GM23248 (cell line): ENCODE results near the gene HJURP. TPM values are rescaled to one million over a fixed set of nuclear protein-coding genes. Genes with fewer than 3 reads are reported as not detected.

Source experiments
- DNase-seq: peaks from one replicate; pipeline ENCODE4 v3.0.0-alpha.2; 2015
- H2AFZ ChIP-seq: fragments of 200-600 bp; sonication (generic); 2 replicates; pipeline ENCODE4 v1.6.1; 2016; ENCODE audit warnings: antibody characterized with exemption
- H3F3A ChIP-seq: fragments of 200-600 bp; sonication (generic); 2 replicates; pipeline ENCODE4 v1.6.1; 2016; ENCODE audit warnings: mild to moderate bottlenecking, antibody characterized with exemption, mixed run types; ENCODE audit not compliant: insufficient read depth
- H3K27ac ChIP-seq: fragments of 200-600 bp; sonication (generic); 2 replicates; pipeline ENCODE4 v1.5.1; 2016; ENCODE audit warnings: mild to moderate bottlenecking
- H3K27me3 ChIP-seq: fragments of 200-600 bp; sonication (generic); replicated peaks from 2 replicates; pipeline ENCODE4 v1.6.1; 2016; ENCODE audit warnings: mild to moderate bottlenecking; ENCODE audit not compliant: insufficient read depth
- H3K36me3 ChIP-seq: fragments of 200-600 bp; sonication (generic); 2 replicates; pipeline ENCODE4 v1.6.1; 2016; ENCODE audit warnings: low read depth, mild to moderate bottlenecking
- H3K4me1 ChIP-seq: fragments of 200-600 bp; sonication (generic); 2 replicates; pipeline ENCODE4 v1.6.1; 2016; ENCODE audit warnings: mild to moderate bottlenecking; ENCODE audit not compliant: insufficient read depth
- H3K4me2 ChIP-seq: fragments of 200-600 bp; sonication (generic); one replicate; pipeline ENCODE4 v1.6.1; 2016; ENCODE audit warnings: mild to moderate bottlenecking; ENCODE audit not compliant: unreplicated experiment
- H3K4me3 ChIP-seq: fragments of 200-600 bp; sonication (generic); 2 replicates; pipeline ENCODE4 v1.5.1; 2016; ENCODE audit warnings: mild to moderate bottlenecking
- H3K79me2 ChIP-seq: fragments of 200-600 bp; sonication (generic); 2 replicates; pipeline ENCODE4 v1.6.1; 2016; ENCODE audit warnings: mild to moderate bottlenecking; ENCODE audit not compliant: insufficient read depth
- H3K9ac ChIP-seq: fragments of 200-600 bp; sonication (generic); 2 replicates; pipeline ENCODE4 v1.6.1; 2016; ENCODE audit warnings: mild to moderate bottlenecking
- H3K9me2 ChIP-seq: fragments of 200-600 bp; sonication (generic); 2 replicates; pipeline ENCODE4 v1.6.1; 2016; ENCODE audit warnings: mixed run types, mild to moderate bottlenecking, moderate library complexity; ENCODE audit not compliant: insufficient read depth
- H3K9me3 ChIP-seq: fragments of 200-600 bp; sonication (generic); one replicate; pipeline ENCODE4 v1.6.1; 2017; ENCODE audit warnings: low read depth
- H4K20me1 ChIP-seq: fragments of 200-600 bp; sonication (generic); 2 replicates; pipeline ENCODE4 v1.6.0; 2016; ENCODE audit not compliant: insufficient read depth
- EZH2 ChIP-seq: fragments of 200-600 bp; sonication (generic); IDR thresholded peaks from 2 replicates; pipeline ENCODE4 v1.6.1; 2018; ENCODE audit warnings: antibody characterized with exemption, mild to moderate bottlenecking; ENCODE audit not compliant: insufficient read depth, poor library complexity, severe bottlenecking
- EZH2phosphoT487 ChIP-seq: fragments of 200-600 bp; sonication (generic); IDR thresholded peaks from 2 replicates; pipeline ENCODE4 v1.6.1; 2018; ENCODE audit warnings: antibody characterized with exemption, moderate library complexity, mild to moderate bottlenecking, low read depth; ENCODE audit not compliant: insufficient read depth
- WGBS, 2 experiments: methylation state at CpG; one replicate each; pipeline ENCODE4 v1.1.6; 2015 to 2017; ENCODE audit warnings: low lambda C conversion rate in 2 of 2, low coverage in 1 of 2; ENCODE audit errors: missing lambda C conversion rate in 2 of 2; 5-methylcytosine and 5-hydroxymethylcytosine counted together
- in situ Hi-C: fragments of 300-500 bp; cut with MboI; formaldehyde crosslinking; loops from 2 replicates; pipeline ENCODE4 v1.15.0; 2020
- polyA plus RNA-seq: library from polyadenylated mRNA; unstranded; fragments of >200 nt; fragmentation: Nextera tagmentation; extraction: Ambion mirVana; gene quantifications from 2 replicates; pipeline ENCODE4 v1.2.1, GENCODE V29; 2016
- total RNA-seq: library from RNA; depleted of rRNA; stranded (reverse); fragments of >200 nt; shearing (Covaris generic); gene quantifications from 2 replicates; pipeline ENCODE4 v1.2.3, GENCODE V29; 2014

HJURP gene
- total and polyA plus RNA-seq, 2 experiments from 2014 or later, result 13.2 to 13.9 TPM

DNA sequence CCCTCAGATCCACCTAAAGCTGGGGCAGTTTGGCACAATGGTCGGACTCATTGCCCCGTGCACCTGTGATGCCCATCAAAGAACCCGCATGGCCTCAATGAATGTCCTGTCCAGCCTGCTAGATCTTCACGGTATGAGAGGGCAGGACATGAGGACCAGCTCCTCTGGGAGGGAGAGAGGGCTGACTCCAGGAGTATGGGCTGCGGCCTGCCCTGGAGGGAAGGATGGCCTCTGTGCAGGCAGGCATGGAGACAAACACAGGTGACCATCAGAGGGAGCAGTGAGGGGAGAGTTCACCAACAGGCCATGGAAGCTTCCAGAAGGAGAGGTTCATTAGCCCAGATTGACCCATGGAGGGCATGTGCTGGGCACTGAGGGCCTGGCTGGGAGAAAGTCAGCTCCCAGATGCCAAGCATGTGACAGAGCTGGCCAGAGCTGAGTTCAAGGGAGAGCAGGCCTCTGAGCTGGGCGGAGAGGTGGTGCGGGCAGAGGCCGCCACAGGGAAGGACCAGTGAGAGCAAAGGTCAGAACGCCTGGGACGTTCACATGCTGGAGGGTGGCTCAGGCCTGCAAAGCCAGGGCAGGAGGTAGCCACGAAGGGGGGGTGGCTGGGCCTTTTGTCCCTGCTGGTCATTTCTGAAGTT, 36.2 kb downstream of the HJURP start:
- peaks cover 12% of the 10 kb centered on the region for H3K27me3 ChIP-seq
- H3K79me2 ChIP-seq, result no peaks in the 10 kb centered on the region
- H3K9me3 ChIP-seq, result no peaks in the 10 kb centered on the region
- in situ Hi-C loops, result no loop called here
- H3K4me3 ChIP-seq, result no peak overlapping the region
- H3K4me2 ChIP-seq, result no peak overlapping the region
- no peak overlapping the region for H2AFZ ChIP-seq
- no peaks in the 10 kb centered on the region for H3K9me2 ChIP-seq
- WGBS, 2 experiments, result 65 to 76% methylated on average over 10 to 11 of the region's 11 CpGs
- H3K27ac ChIP-seq, result no peak overlapping the region
- H3K36me3 ChIP-seq, result no peaks in the 10 kb centered on the region
- no peak for DNase-seq
- H3K9ac ChIP-seq, result no peak overlapping the region
- H4K20me1 ChIP-seq, result no peaks in the 10 kb centered on the region
- TF ChIP-seq EZH2, result no peak
- no peak for TF ChIP-seq EZH2phosphoT487
- H3F3A ChIP-seq, result no peaks in the 10 kb centered on the region
- peaks cover 3% of the 10 kb centered on the region; the same call in 1 of the 2 replicates for H3K4me1 ChIP-seq

DNA sequence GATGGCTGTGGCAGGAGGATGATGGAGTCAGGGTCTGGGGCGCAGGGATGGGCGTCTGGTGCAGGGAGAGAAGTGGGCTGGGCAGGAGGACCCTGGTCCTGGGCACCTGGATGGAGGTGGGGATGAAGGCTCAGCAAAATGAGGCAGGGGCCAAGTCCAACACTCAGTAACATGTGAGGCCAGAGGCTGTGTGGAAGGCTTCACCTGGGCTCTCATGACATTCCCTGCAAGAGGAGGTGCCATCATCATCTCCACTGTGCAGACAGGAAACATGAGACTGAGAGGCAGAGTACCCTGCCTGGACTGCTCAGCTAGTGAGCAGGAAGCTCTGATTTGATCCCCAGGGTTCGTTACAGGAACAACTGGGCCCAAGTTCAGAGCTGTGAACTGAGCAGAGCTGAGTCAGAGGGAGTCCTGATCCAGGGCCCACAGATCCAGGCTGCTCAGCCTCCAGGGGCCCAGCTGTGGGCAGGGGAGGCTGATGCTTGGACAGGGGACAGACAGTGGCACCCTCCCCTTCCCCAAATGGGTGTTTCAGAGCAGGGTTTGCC, 36.9 kb downstream of the HJURP start:
- in situ Hi-C loops, result no loop called here
- 45% methylated on average over 3 of the region's 3 CpGs for WGBS, 2 experiments
- H3F3A ChIP-seq, result no peaks in the 10 kb centered on the region

DNA sequence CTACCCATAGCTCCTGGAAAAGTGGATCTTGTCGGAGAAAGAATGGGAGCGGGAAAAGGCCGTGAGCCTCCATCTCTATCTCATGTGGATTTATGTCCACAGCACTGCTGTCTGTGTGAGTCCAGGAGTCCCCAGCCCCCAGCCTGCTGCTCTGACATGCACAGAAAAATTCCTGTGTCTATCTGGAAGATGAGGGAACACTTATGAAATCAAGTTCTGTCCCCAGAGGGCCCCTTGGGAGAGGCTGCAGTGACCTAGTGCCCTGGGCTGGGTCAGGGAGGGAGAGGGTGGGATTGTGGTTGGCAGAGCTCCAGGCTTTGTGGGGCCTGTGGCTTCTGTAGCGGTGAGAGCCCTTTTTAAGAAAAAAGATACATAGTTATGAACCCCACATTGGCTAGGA, 37.6 kb downstream of the HJURP start:
- no peak overlapping the region for H3K4me3 ChIP-seq
- no peaks in the 10 kb centered on the region for H3F3A ChIP-seq
- no peaks in the 10 kb centered on the region for H4K20me1 ChIP-seq
- TF ChIP-seq EZH2phosphoT487 (no peak), EZH2 (no peak)
- H3K9me3 ChIP-seq, result no peaks in the 10 kb centered on the region
- H2AFZ ChIP-seq, result no peak overlapping the region
- no peaks in the 10 kb centered on the region for H3K36me3 ChIP-seq
- no peak for DNase-seq
- no peak overlapping the region for H3K27ac ChIP-seq
- 65 to 68% methylated on average over 4 of the region's 4 CpGs for WGBS, 2 experiments
- no peak overlapping the region for H3K9ac ChIP-seq
- H3K4me2 ChIP-seq, result no peak overlapping the region
- no peaks in the 10 kb centered on the region for H3K79me2 ChIP-seq
- in situ Hi-C loops, result no loop called here
- peaks cover 12% of the 10 kb centered on the region for H3K27me3 ChIP-seq
- peaks cover 3% of the 10 kb centered on the region; the same call in 1 of the 2 replicates for H3K4me1 ChIP-seq
- no peaks in the 10 kb centered on the region for H3K9me2 ChIP-seq

More for the DNA sequence above, 36.9 kb downstream of the HJURP start:
- no peak overlapping the region for H3K27ac ChIP-seq
- DNase-seq, result peak; percentile 35
- no peak overlapping the region for H3K4me2 ChIP-seq
- no peak overlapping the region for H3K9ac ChIP-seq
- H3K4me1 ChIP-seq, result peaks cover 3% of the 10 kb centered on the region; the same call in 1 of the 2 replicates
- H3K27me3 ChIP-seq, result peaks cover 12% of the 10 kb centered on the region
- no peak overlapping the region for H3K4me3 ChIP-seq
- no peaks in the 10 kb centered on the region for H4K20me1 ChIP-seq
- TF ChIP-seq EZH2phosphoT487 (no peak), EZH2 (no peak)
- no peaks in the 10 kb centered on the region for H3K9me2 ChIP-seq
- H3K36me3 ChIP-seq, result no peaks in the 10 kb centered on the region
- no peaks in the 10 kb centered on the region for H3K9me3 ChIP-seq
- H2AFZ ChIP-seq, result no peak overlapping the region
- no peaks in the 10 kb centered on the region for H3K79me2 ChIP-seq

DNA sequence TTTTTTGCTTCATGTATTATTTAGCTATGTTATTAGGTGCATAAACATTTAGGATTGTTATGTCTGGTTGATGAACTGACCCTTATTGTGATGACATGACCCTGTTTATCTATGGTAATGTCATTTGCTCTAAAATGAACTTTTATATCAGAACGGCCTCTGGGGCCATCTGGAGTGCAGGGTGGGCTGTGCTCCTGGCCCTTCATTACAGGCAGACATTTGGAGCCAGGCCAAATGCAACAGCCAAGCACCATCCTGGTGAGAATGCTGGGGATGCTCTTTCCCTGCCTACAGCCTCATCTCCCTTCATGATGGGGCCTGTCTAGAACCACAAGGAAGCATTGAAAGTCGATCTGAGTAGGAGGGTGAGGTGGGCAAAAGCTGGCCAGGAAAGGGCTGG, 38.0 kb downstream of the HJURP start:
- H3K79me2 ChIP-seq, result no peaks in the 10 kb centered on the region
- H3K27ac ChIP-seq, result no peak overlapping the region
- no peak for DNase-seq
- H3K9me3 ChIP-seq, result no peaks in the 10 kb centered on the region
- H3F3A ChIP-seq, result no peaks in the 10 kb centered on the region
- H3K9me2 ChIP-seq, result no peaks in the 10 kb centered on the region
- H3K36me3 ChIP-seq, result no peaks in the 10 kb centered on the region
- 25 to 26% methylated on average over 2 of the region's 2 CpGs for WGBS, 2 experiments
- no peaks in the 10 kb centered on the region for H4K20me1 ChIP-seq
- H3K4me3 ChIP-seq, result no peak overlapping the region
- in situ Hi-C loops, result no loop called here
- no peak overlapping the region for H3K4me2 ChIP-seq
- peaks cover 3% of the 10 kb centered on the region; the same call in 1 of the 2 replicates for H3K4me1 ChIP-seq
- no peak overlapping the region for H2AFZ ChIP-seq
- no peak for TF ChIP-seq EZH2
- no peak for TF ChIP-seq EZH2phosphoT487
- H3K27me3 ChIP-seq, result peaks cover 8% of the 10 kb centered on the region
- no peak overlapping the region for H3K9ac ChIP-seq
